Uterus (tissue), 4 donors: ENCODE results near the gene STOML1. TPM values are rescaled to one million over a fixed set of nuclear protein-coding genes. Genes with fewer than 3 reads are reported as not detected.

Experiments
- DNase-seq, 2 donors: peaks; one replicate each; pipeline ENCODE4 v3.0.0-alpha.2; 2019 to 2020
- H3K27ac ChIP-seq, 2 donors: fragments of 200-600 bp; sonication (generic); 1 replicate in 1 of 2; 2 replicates in 1 of 2; pipeline ENCODE4 v1.5.1; 2016 to 2018
- H3K27me3 ChIP-seq, 2 donors: fragments of 200-600 bp; sonication (generic); one replicate each; pipeline ENCODE4 v1.5.1; 2018 to 2019; ENCODE audit warnings: control low read depth in 1 of 2
- H3K36me3 ChIP-seq, 2 donors: fragments of 200-600 bp; sonication (generic); one replicate each; pipeline ENCODE4 v1.5.1; 2019; ENCODE audit warnings: control low read depth in 1 of 2
- H3K4me1 ChIP-seq, 2 donors: fragments of 200-600 bp; sonication (generic); one replicate each; pipeline ENCODE4 v1.5.1; 2018 to 2019; ENCODE audit warnings: control low read depth in 1 of 2
- H3K4me3 ChIP-seq, 2 donors: fragments of 200-600 bp; sonication (generic); 1 replicate in 1 of 2; 2 replicates in 1 of 2; pipeline ENCODE4 v1.5.1; 2018 to 2019; ENCODE audit warnings: mild to moderate bottlenecking in 1 of 2
- H3K9me3 ChIP-seq, 2 donors: fragments of 200-600 bp; sonication (generic); one replicate each; pipeline ENCODE4 v1.5.1; 2019; ENCODE audit warnings: control low read depth in 1 of 2
- CTCF ChIP-seq, 4 experiments: fragments of 200-600 bp in 2 of 4; fragments of 450-650 bp in 2 of 4; sonication (generic) in 2 of 4; IDR thresholded peaks; one replicate each; pipeline ENCODE4 v1.5.1; 2016 to 2019; ENCODE audit warnings: antibody characterized with exemption in 4 of 4, mild to moderate bottlenecking in 2 of 4, moderate library complexity in 1 of 4
- POLR2A ChIP-seq, 2 donors: fragments of 450-650 bp; IDR thresholded peaks; one replicate each; pipeline ENCODE4 v1.6.1; 2016; ENCODE audit warnings: antibody characterized with exemption in 2 of 2, mild to moderate bottlenecking in 1 of 2, moderate library complexity in 1 of 2
- intact Hi-C: fragments of 100-400 bp; cut with DNase I; formaldehyde crosslinking; loops from one replicate; pipeline ENCODE4 v1.15.1; 2023; ENCODE audit warnings: low total_unique reads
- total RNA-seq, 4 donors: library from RNA; depleted of rRNA in 3 of 4; stranded (reverse); fragments of >200 nt in 3 of 4; gene quantifications; one replicate each; pipeline versions ENCODE4 v1.1.0 to v1.2.4, GENCODE V29; 2014 to 2023
- donor health status: DM: yes; HTN: yes; CAD: no.

Gene STOML1
- total RNA-seq, 4 donors from 2014 or later = 4.4 to 16.6 (median 8.3) TPM

DNA sequence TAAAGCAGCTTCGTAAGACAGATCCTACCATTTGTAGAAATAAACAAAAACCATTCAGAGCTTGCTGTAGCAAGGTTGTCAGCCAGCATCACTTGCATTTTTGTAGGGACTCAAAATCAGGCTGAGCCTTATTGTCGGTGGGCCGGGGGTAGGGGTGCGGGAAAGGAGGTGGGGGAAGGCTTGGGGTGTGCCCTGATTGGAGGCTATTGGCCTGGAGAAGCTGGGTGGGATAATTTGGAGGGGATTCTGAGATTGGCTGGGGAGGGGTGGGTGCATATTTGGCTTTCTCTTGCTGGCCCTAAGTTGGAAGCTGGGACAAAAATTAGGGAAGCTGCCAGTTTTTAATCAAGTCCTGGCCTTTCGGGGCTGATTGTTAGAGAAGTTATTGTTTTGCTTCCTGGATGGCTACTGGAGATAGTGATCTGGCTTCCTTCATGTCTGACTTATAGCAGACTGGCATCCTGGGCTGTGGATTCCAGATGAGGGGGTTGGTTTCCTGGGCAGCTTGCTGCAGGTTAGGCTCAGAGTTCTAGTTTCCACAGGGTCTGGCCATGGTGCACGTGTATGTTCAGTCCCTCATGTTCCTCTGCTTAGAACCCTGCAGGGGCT lies 22.8 kb downstream of the STOML1 start:
- Histone ChIP-seq H3K27ac (no peak overlapping the region), H3K4me1 (peaks cover 0 to 8% of the 10 kb centered on the region in 2 donors), H3K9me3 (no peaks in the 10 kb centered on the region), H3K27me3 (no peaks in the 10 kb centered on the region), H3K36me3 (no peaks in the 10 kb centered on the region), H3K4me3 (no peak overlapping the region)
- TF ChIP-seq POLR2A (IDR thresholded peaks at IDR 0.05) (no peak), CTCF (IDR thresholded peaks at IDR 0.05) (no peak)
- intact Hi-C loops = no loop called here
- no peak for DNase-seq

DNA sequence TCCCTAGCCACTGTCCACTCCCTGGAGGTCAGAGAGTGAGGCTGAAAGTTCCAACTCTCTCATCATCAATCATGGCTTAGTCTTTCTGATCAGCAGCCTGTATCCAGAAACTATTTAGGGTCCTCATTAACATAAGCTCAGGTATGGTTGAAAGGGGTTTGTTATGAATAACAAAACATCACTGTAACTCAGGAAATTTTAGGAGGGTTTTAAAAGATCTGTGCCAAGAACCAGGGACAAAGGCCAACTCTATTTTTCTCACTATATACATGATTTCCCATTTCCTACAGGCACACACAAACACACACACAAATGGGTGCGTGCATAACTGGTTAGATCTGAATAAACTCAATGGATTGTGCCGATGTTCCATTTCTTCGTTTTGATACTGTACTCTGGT lies 23.6 kb downstream of the STOML1 start:
- no peak overlapping the region for H3K4me3 ChIP-seq
- no peak overlapping the region for H3K27ac ChIP-seq
- peaks cover 0 to 8% of the 10 kb centered on the region in 2 donors for H3K4me1 ChIP-seq
- no peaks in the 10 kb centered on the region for H3K27me3 ChIP-seq
- intact Hi-C loops = no loop called here
- H3K36me3 ChIP-seq = no peaks in the 10 kb centered on the region
- TF ChIP-seq CTCF (IDR thresholded peaks at IDR 0.05) (no peak), POLR2A (IDR thresholded peaks at IDR 0.05) (no peak)
- no peaks in the 10 kb centered on the region for H3K9me3 ChIP-seq
- no peak for DNase-seq

- Histone ChIP-seq H3K27me3 (no peaks in the 10 kb centered on the region), H3K4me1 (no peaks in the 10 kb centered on the region), H3K36me3 (no peaks in the 10 kb centered on the region), H3K9me3 (no peaks in the 10 kb centered on the region), H3K4me3 (no peak overlapping the region), H3K27ac (no peak overlapping the region)
- intact Hi-C loops = no loop called here
- no peak for DNase-seq
- no peak for TF ChIP-seq CTCF (IDR thresholded peaks at IDR 0.05)
Observed at GRCh38 chr15:73965758-73966113, 26.4 kb downstream of the STOML1 start.

GRCh38 chr15:73965094-73965757 lies 26.9 kb downstream of the STOML1 start:
- no peaks in the 10 kb centered on the region for H3K9me3 ChIP-seq
- no peak overlapping the region for H3K27ac ChIP-seq
- no peak for DNase-seq
- H3K4me1 ChIP-seq = no peaks in the 10 kb centered on the region
- H3K36me3 ChIP-seq = no peaks in the 10 kb centered on the region
- no peak overlapping the region for H3K4me3 ChIP-seq
- intact Hi-C loops = no loop called here
- TF ChIP-seq POLR2A (IDR thresholded peaks at IDR 0.05) (no peak), CTCF (IDR thresholded peaks at IDR 0.05) (no peak)
- H3K27me3 ChIP-seq = no peaks in the 10 kb centered on the region

DNA sequence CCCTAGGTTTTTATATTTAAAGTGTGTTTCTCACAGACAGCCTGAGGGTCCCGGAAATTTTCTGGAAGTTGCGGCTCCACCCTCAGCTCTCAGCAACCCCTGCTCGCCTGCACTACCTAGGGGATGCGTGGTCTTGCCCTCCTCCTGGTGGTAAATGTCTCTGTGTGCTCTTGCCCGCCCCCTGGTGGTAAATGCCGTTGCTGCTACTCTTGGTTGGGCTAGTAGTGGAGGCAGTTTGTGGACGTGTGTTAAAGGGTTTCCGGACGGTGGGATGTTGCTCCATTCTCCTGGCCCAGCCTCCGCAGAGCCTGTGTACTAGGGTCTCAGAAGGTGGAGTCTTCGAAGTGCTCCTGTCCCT lies 27.4 kb downstream of the STOML1 start:
- Histone ChIP-seq H3K36me3 (no peaks in the 10 kb centered on the region), H3K4me3 (no peak overlapping the region), H3K27me3 (no peaks in the 10 kb centered on the region), H3K9me3 (no peaks in the 10 kb centered on the region), H3K4me1 (no peaks in the 10 kb centered on the region), H3K27ac (no peak overlapping the region)
- intact Hi-C loops = no loop called here
- TF ChIP-seq POLR2A (IDR thresholded peaks at IDR 0.05) (no peak), CTCF (IDR thresholded peaks at IDR 0.05) (peak; percentile 91 to 96 (median 94))
- DNase-seq = peak; percentile 81
